Esophagus squamous epithelium (tissue), 4 donors: ENCODE data around the gene YAE1.

Experiments used
- POLR2A ChIP-seq, 4 donors: fragments of 450-650 bp; IDR thresholded peaks; one replicate each; pipeline ENCODE4 v1.6.1; 2017; ENCODE audit warnings: antibody characterized with exemption in 4 of 4, mild to moderate bottlenecking in 4 of 4, moderate library complexity in 3 of 4
- TF ChIP-seq, protein P1 (sequence below), 6 experiments: fragments of 450-650 bp in 4 of 6; fragments of 200-600 bp in 2 of 6; sonication (generic) in 2 of 6; IDR thresholded peaks; one replicate each; pipeline ENCODE4 v1.5.1; 2016 to 2019; ENCODE audit warnings: antibody characterized with exemption in 6 of 6, mild to moderate bottlenecking in 4 of 6, moderate library complexity in 4 of 6

DNA sequence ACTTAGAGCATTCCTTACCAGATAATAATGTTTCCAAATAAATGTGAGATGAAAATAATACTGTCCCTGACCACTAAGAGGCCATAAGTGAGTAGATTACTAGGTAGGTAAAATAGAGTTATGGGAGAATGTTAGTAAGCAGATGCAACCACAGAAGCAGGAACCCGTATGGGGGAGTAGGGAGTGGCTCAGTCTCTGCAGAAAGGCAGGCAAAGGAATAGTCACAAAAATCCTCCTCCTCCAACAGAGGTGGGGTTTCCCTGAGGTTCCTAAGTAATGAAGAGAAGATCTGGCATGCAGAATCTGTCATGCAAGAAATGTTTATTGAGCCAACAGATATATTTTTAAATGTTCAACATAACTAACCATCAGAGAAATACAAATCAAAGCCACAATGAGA lies 9.0 kb upstream of the YAE1 start:
- TF ChIP-seq, protein P1, sequence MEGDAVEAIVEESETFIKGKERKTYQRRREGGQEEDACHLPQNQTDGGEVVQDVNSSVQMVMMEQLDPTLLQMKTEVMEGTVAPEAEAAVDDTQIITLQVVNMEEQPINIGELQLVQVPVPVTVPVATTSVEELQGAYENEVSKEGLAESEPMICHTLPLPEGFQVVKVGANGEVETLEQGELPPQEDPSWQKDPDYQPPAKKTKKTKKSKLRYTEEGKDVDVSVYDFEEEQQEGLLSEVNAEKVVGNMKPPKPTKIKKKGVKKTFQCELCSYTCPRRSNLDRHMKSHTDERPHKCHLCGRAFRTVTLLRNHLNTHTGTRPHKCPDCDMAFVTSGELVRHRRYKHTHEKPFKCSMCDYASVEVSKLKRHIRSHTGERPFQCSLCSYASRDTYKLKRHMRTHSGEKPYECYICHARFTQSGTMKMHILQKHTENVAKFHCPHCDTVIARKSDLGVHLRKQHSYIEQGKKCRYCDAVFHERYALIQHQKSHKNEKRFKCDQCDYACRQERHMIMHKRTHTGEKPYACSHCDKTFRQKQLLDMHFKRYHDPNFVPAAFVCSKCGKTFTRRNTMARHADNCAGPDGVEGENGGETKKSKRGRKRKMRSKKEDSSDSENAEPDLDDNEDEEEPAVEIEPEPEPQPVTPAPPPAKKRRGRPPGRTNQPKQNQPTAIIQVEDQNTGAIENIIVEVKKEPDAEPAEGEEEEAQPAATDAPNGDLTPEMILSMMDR (IDR thresholded peaks at IDR 0.05): no peak
- TF ChIP-seq POLR2A (IDR thresholded peaks at IDR 0.05): no peak
